DMS114 treated with DMSO at 0.1 percent for 48 hours (cell line): ENCODE measurements around the gene COL6A2.
"Not testable (repeated sequence)": the region's sequence is repeated elsewhere in the genome, so short reads cannot be mapped to it uniquely, and the experiment has no call there.

Experiments
- DNase-seq: peaks from one replicate; lab custom pipeline; 2025; ENCODE audit not compliant: unreplicated experiment; lab: John Stamatoyannopoulos, UW

COL6A2 gene

GRCh38 chr21:46097336-46098293 lies at the start of gene COL6A2:
TSS of gene COL6A2 (plus strand) at chr21:46098112.
- no peak for DNase-seq

GRCh38 chr21:46048926-46049889 lies 48.7 kb upstream of the COL6A2 start:
- DNase-seq = no peak

- no peak for DNase-seq
Measured at GRCh38 chr21:46049890-46050667, 47.8 kb upstream of the COL6A2 start.

- no peak for DNase-seq
Measured at GRCh38 chr21:46050668-46051378, 47.1 kb upstream of the COL6A2 start.

GRCh38 chr21:46051379-46051770 lies 46.5 kb upstream of the COL6A2 start:
- no peak for DNase-seq

GRCh38 chr21:46051821-46052675 lies 45.9 kb upstream of the COL6A2 start:
- no peak for DNase-seq

GRCh38 chr21:46052703-46053651 lies 44.9 kb upstream of the COL6A2 start:
- DNase-seq = no peak

- DNase-seq = no peak
Measured at GRCh38 chr21:46054031-46054430, 43.9 kb upstream of the COL6A2 start.

GRCh38 chr21:46054451-46054881 lies 43.4 kb upstream of the COL6A2 start:
- DNase-seq = no peak

- DNase-seq = no peak
Measured at GRCh38 chr21:46055863-46056281, 42.0 kb upstream of the COL6A2 start.

GRCh38 chr21:46056450-46056903 lies 41.4 kb upstream of the COL6A2 start:
- DNase-seq = no peak

GRCh38 chr21:46057111-46057709 lies 40.7 kb upstream of the COL6A2 start:
- no peak for DNase-seq

- DNase-seq = no peak
Measured at GRCh38 chr21:46057710-46058241, 40.1 kb upstream of the COL6A2 start.

- DNase-seq = no peak
Measured at GRCh38 chr21:46058431-46059145, 39.3 kb upstream of the COL6A2 start.

GRCh38 chr21:46059195-46059594 lies 38.7 kb upstream of the COL6A2 start:
- DNase-seq = no peak

- DNase-seq = not testable (repeated sequence)
Measured at GRCh38 chr21:46059711-46060455, 38.0 kb upstream of the COL6A2 start.
